Astrocyte of the cerebellum (primary cell): ENCODE data around the gene GAP43.

Experiments
- DNase-seq: peaks from one replicate; pipeline ENCODE4 v3.0.0-alpha.2; 2011; ENCODE audit warnings: low read depth
- H3K4me3 ChIP-seq: 2 replicates; pipeline ENCODE4 v1.5.1; 2011; ENCODE audit warnings: mild to moderate bottlenecking, low read depth, low read length, moderate library complexity
- CTCF ChIP-seq: IDR thresholded peaks from 2 replicates; pipeline ENCODE4 v1.5.1; 2012; ENCODE audit warnings: low read length, low read depth, moderate library complexity, mild to moderate bottlenecking; ENCODE audit errors: missing control alignments
- in situ Hi-C: cut with HindIII; loops from 2 replicates; pipeline ENCODE4 v1.10.0; 2017; ENCODE audit warnings: low sequenced_read_pairs

GAP43 gene

GRCh38 chr3:115709093-115709492, 85.8 kb downstream of the GAP43 start:
- no peak overlapping the region for H3K4me3 ChIP-seq
- TF ChIP-seq CTCF, result no peak
- DNase-seq, result no peak
- in situ Hi-C loops, result no loop called here

GRCh38 chr3:115709931-115710330, 86.6 kb downstream of the GAP43 start:
- no peak for DNase-seq
- no peak overlapping the region for H3K4me3 ChIP-seq
- in situ Hi-C loops, result no loop called here
- no peak for TF ChIP-seq CTCF

GRCh38 chr3:115710799-115711198, 87.5 kb downstream of the GAP43 start:
- no peak for DNase-seq
- no peak overlapping the region for H3K4me3 ChIP-seq
- in situ Hi-C loops, result no loop called here
- TF ChIP-seq CTCF, result no peak

GRCh38 chr3:115712871-115713270, 89.6 kb downstream of the GAP43 start:
- in situ Hi-C loops, result no loop called here
- TF ChIP-seq CTCF, result no peak
- no peak for DNase-seq
- H3K4me3 ChIP-seq, result no peak overlapping the region

GRCh38 chr3:115713284-115713683, 90.0 kb downstream of the GAP43 start:
- no peak overlapping the region for H3K4me3 ChIP-seq
- in situ Hi-C loops, result no loop called here
- no peak for TF ChIP-seq CTCF
- no peak for DNase-seq

- no peak for TF ChIP-seq CTCF
- in situ Hi-C loops, result no loop called here
- no peak for DNase-seq
- H3K4me3 ChIP-seq, result no peak overlapping the region
Observed at GRCh38 chr3:115715241-115715745, 92.0 kb downstream of the GAP43 start.

- peak; percentile 38 for DNase-seq
- no peak for TF ChIP-seq CTCF
- in situ Hi-C loops, result no loop called here
- no peak overlapping the region for H3K4me3 ChIP-seq
Observed at GRCh38 chr3:115720983-115721382, 97.7 kb downstream of the GAP43 start.
